HEK293T (cell line): ENCODE results near the gene PITHD1.
"Not testable (repeated sequence)": the region's sequence is repeated elsewhere in the genome, so short reads cannot be mapped to it uniquely, and the experiment has no call there.

Experiments used
- CTCF ChIA-PET: fragments of 350-600 bp; formaldehyde crosslinking; extraction: SDS; loops from one replicate; lab custom pipeline; 2021; ENCODE audit warnings: antibody characterized with exemption, inconsistent platforms; lab: Yijun Ruan, JAX
- POLR2A ChIA-PET: fragments of 350-600 bp; formaldehyde crosslinking; extraction: SDS; loops from one replicate; lab custom pipeline; 2020; ENCODE audit warnings: antibody characterized with exemption, inconsistent platforms; lab: Yijun Ruan, JAX
- DNase-seq: peaks from one replicate; pipeline ENCODE4 v3.0.0; 2012; ENCODE audit warnings: mixed read lengths; ENCODE audit errors: extremely low spot score
- ARNT ChIP-seq: fragments of 450-650 bp; IDR thresholded peaks from 2 replicates; pipeline ENCODE4 v1.6.1; 2017; ENCODE audit warnings: mild to moderate bottlenecking
- BHLHE40 ChIP-seq: fragments of 450-650 bp; IDR thresholded peaks from 2 replicates; pipeline ENCODE4 v1.6.1; 2016; ENCODE audit warnings: mild to moderate bottlenecking, moderate library complexity, borderline replicate concordance
- CTBP1 ChIP-seq: fragments of 450-650 bp; IDR thresholded peaks from 2 replicates; pipeline ENCODE4 v1.6.1; 2016; ENCODE audit warnings: borderline replicate concordance
- ELF4 ChIP-seq: fragments of 450-650 bp; IDR thresholded peaks from 2 replicates; pipeline ENCODE4 v1.6.1; 2017; ENCODE audit warnings: antibody characterized with exemption
- FOXA1 ChIP-seq: fragments of 450-650 bp; IDR thresholded peaks from 2 replicates; pipeline ENCODE4 v1.6.1; 2016; ENCODE audit warnings: mild to moderate bottlenecking
- FOXK2 ChIP-seq: fragments of 450-650 bp; IDR thresholded peaks from 2 replicates; pipeline ENCODE4 v1.6.1; 2016; ENCODE audit warnings: mild to moderate bottlenecking
- FOXM1 ChIP-seq: fragments of 450-650 bp; IDR thresholded peaks from 2 replicates; pipeline ENCODE4 v1.6.1; 2017; ENCODE audit warnings: mild to moderate bottlenecking, borderline replicate concordance
- HDGF ChIP-seq: fragments of 450-650 bp; IDR thresholded peaks from 2 replicates; pipeline ENCODE4 v1.6.1; 2017; ENCODE audit warnings: antibody characterized with exemption, borderline replicate concordance
- L3MBTL2 ChIP-seq: fragments of 450-650 bp; conservative IDR thresholded peaks from 2 replicates; pipeline ENCODE4 v1.6.1; 2016; ENCODE audit warnings: mild to moderate bottlenecking
- LEF1 ChIP-seq: fragments of 450-650 bp; IDR thresholded peaks from 2 replicates; pipeline ENCODE4 v1.6.1; 2017; ENCODE audit warnings: mild to moderate bottlenecking, borderline replicate concordance
- NFRKB ChIP-seq: fragments of 450-650 bp; IDR thresholded peaks from 2 replicates; pipeline ENCODE4 v1.6.1; 2016; ENCODE audit warnings: mild to moderate bottlenecking, moderate library complexity
- PKNOX1 ChIP-seq: fragments of 450-650 bp; IDR thresholded peaks from 2 replicates; pipeline ENCODE4 v1.6.1; 2016
- SP1 ChIP-seq: fragments of 450-650 bp; IDR thresholded peaks from 2 replicates; pipeline ENCODE4 v1.6.1; 2017
- SUZ12 ChIP-seq: fragments of 450-650 bp; IDR thresholded peaks from 2 replicates; pipeline ENCODE4 v1.6.1; 2016; ENCODE audit warnings: mild to moderate bottlenecking
- TARDBP ChIP-seq: fragments of 450-650 bp; IDR thresholded peaks from 2 replicates; pipeline ENCODE4 v1.6.1; 2016
- ZNF384 ChIP-seq: fragments of 450-650 bp; IDR thresholded peaks from 2 replicates; pipeline ENCODE4 v1.6.1; 2016

PITHD1 gene

GRCh38 chr1:23777979-23778814, at the start of gene PITHD1:
Gene PITHD1, plus strand, starts transcription at chr1:23778418. Its CDS starts 98 bp downstream, at chr1:23778516.
- TF ChIP-seq L3MBTL2: peak; percentile 66
- TF ChIP-seq ARNT: no peak
- ChIA-PET POLR2A (interaction anchor here (0.8 to 3.4 kb wide), 21 partner anchors 8 to 139 kb away, joined by 3 to 42 read pairs (median 4); partner anchors contain the start of genes ELOA, LYPLA2 and RPL11), CTCF (interaction anchor here (0.5 to 1.4 kb wide), 4 partner anchors 10 to 152 kb away, joined by 3 to 4 read pairs (median 4); no protein-coding TSS in a partner anchor)
- peak; percentile 95 for DNase-seq

- no peak for DNase-seq
- no peak for TF ChIP-seq TARDBP
- CTCF ChIA-PET: interaction anchor here (1.1 kb wide), 1 partner anchor 66 kb away, joined by 5 read pairs; no protein-coding TSS in a partner anchor
- POLR2A ChIA-PET: no interaction called here
Measured at GRCh38 chr1:23732363-23733224, 45.6 kb upstream of the PITHD1 start.

- CTCF ChIA-PET: interaction anchor here (1.1 kb wide), 1 partner anchor 65 kb away, joined by 5 read pairs; no protein-coding TSS in a partner anchor
- DNase-seq, POLR2A ChIA-PET: not testable (repeated sequence)
Measured at GRCh38 chr1:23733281-23733680, 44.9 kb upstream of the PITHD1 start.

DNA sequence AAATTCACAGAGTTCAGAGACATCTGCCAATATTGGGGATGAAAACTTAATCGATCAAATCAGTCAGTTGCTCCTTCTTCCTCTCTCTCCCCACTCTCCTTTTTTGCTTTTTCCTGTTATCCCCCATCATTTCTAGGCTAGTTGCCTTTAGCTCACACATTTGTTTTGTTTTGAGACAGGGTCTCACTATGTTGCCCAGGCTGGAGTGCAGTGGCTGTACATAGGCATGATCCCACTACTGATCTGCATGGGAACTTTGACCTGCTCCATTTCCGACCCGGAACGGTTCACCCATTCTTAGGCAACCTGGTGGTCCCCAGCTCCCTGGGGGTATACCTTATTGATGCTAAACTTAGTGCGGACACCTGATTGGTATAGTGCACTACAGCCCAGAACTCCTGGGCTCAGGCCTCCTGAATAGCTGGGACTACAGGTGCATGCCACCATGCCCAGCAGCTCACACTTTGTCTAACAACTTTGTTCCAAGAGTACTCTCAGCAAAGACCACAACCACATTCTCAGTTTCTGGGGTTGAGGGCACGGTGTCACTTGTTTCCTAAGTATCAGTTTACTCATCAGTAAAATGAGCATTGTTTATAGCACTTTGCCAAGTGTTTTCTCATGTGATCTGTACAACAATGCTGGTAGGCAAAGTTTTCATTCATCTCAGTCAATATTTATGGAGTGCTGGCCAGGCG, 41.6 kb upstream of the PITHD1 start:
- POLR2A ChIA-PET: no interaction called here
- TF ChIP-seq CTBP1: no peak
- TF ChIP-seq LEF1: no peak
- TF ChIP-seq BHLHE40: no peak
- no peak for TF ChIP-seq HDGF
- CTCF ChIA-PET: no interaction called here
- DNase-seq: no peak

DNA sequence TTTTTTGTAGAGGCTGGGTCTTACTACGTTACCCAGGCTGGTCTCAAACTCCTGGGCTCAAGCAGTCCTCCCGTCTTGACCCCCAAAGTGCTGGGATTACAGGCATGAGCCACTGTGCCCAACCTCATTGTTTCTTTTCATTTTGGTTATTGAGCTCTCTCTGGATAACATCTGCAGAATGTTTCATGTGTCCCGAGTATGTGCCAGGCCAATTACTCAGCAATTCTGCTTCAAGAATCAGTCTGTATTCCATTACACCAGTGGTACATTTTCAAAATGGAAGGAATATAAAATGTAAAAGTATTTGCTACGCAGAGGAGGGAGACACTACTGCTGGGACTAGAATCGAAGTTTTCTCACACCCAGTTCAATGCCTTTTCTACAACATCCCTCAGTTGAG, 36.6 kb upstream of the PITHD1 start:
- ChIA-PET CTCF (no interaction called here), POLR2A (no interaction called here)
- DNase-seq: no peak
- TF ChIP-seq FOXA1: no peak
- no peak for TF ChIP-seq SP1
- no peak for TF ChIP-seq FOXM1
- TF ChIP-seq TARDBP: no peak
- TF ChIP-seq ELF4: no peak
- TF ChIP-seq NFRKB: no peak
- no peak for TF ChIP-seq CTBP1
- no peak for TF ChIP-seq HDGF
- TF ChIP-seq SUZ12: no peak
- TF ChIP-seq PKNOX1: no peak
- no peak for TF ChIP-seq FOXK2

GRCh38 chr1:23742670-23743286, 35.4 kb upstream of the PITHD1 start:
- TF ChIP-seq LEF1 (no peak), CTBP1 (no peak), ELF4 (no peak), HDGF (no peak), SUZ12 (no peak), FOXM1 (no peak), ZNF384 (no peak), NFRKB (no peak), SP1 (no peak), L3MBTL2 (no peak), BHLHE40 (no peak), TARDBP (no peak), FOXK2 (no peak), FOXA1 (no peak), PKNOX1 (no peak), ARNT (no peak)
- CTCF ChIA-PET: interaction anchor here (0.5 kb wide), 1 partner anchor 469 kb away, joined by 3 read pairs; no protein-coding TSS in a partner anchor
- POLR2A ChIA-PET: interaction anchor here (0.6 to 2.6 kb wide), 14 partner anchors 8 to 428 kb away, joined by 3 to 21 read pairs (median 3); partner anchors contain the start of gene RPL11
- DNase-seq: no peak
